GM12875 (cell line): ENCODE results near the gene SLC6A13.

Experiments used
- H3K4me3 ChIP-seq: one replicate; pipeline ENCODE4 v1.5.1; 2011; ENCODE audit warnings: low read depth, low read length, control low read depth
- CTCF ChIP-seq: IDR thresholded peaks from 2 replicates; pipeline ENCODE4 v1.5.1; 2011; ENCODE audit warnings: low read depth, mild to moderate bottlenecking, control low read depth, inconsistent platforms, low read length, moderate library complexity, borderline replicate concordance; ENCODE audit not compliant: insufficient read depth

The SLC6A13 gene

GRCh38 chr12:213527-213932 is 49.1 kb downstream of the SLC6A13 start:
- TF ChIP-seq CTCF, result no peak
- no peak overlapping the region for H3K4me3 ChIP-seq

- TF ChIP-seq CTCF, result no peak
- H3K4me3 ChIP-seq, result no peak overlapping the region
These were observed 49.7 kb downstream of the SLC6A13 start for GRCh38 chr12:212715-213526.

- TF ChIP-seq CTCF, result no peak
- H3K4me3 ChIP-seq, result no peak overlapping the region
These were observed 50.3 kb downstream of the SLC6A13 start for GRCh38 chr12:212415-212714.

GRCh38 chr12:211639-212414 is 50.8 kb downstream of the SLC6A13 start:
- no peak overlapping the region for H3K4me3 ChIP-seq
- TF ChIP-seq CTCF, result no peak

GRCh38 chr12:211142-211465 is 51.5 kb downstream of the SLC6A13 start:
- no peak for TF ChIP-seq CTCF
- no peak overlapping the region for H3K4me3 ChIP-seq

GRCh38 chr12:210277-211141 is 52.1 kb downstream of the SLC6A13 start:
- TF ChIP-seq CTCF, result no peak
- no peak overlapping the region for H3K4me3 ChIP-seq
